Cerebellar cortex (tissue), 1 donor: Measurements from ENCODE around the gene HNRNPA2B1.

Experiments used
- DNase-seq: peaks from one replicate; pipeline ENCODE4 v3.0.0-alpha.2; 2015; ENCODE audit warnings: low spot score

Gene HNRNPA2B1

DNA sequence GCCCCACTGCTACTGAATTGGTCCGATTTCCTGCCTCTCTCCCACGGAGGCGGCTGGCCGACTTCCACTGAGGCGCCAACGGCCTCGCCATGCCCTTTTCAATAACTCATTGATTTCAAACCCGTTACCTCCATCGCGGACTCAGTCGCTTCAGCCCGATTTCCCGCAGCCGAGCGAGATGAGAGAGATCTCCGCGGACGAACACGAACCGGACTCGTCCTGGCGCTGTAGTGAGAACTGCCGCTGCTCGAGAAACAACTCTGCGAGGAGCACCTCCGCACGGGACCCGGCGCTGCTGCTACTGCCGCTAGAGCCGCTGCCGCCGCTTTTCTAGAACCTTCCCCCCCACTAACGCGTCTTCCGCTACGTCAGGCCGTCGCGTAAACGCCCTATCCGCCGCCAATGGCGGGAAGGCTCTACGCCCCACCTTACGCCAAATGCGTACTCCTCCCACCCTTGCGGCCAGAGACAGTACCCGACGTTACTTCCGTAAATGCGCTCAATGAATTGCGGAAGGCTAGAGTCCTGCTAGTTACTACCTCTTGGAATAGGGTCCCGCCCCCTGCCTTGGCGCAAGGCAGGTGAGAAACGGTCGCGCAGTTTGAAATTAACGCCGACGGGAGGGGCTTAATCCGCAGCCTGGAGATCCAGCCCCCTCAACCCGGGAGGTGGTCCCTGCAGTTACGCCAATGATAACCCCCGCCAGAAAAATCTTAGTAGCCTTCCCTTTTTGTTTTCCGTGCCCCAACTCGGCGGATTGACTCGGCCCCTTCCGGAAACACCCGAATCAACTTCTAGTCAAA, at the start of gene HNRNPA2B1:
Gene HNRNPA2B1, minus strand, starts transcription at position 303 of the 803 bp plus-strand sequence. Its CDS starts 169 bp downstream, at position 134.
- peak; percentile 99 for DNase-seq

DNA sequence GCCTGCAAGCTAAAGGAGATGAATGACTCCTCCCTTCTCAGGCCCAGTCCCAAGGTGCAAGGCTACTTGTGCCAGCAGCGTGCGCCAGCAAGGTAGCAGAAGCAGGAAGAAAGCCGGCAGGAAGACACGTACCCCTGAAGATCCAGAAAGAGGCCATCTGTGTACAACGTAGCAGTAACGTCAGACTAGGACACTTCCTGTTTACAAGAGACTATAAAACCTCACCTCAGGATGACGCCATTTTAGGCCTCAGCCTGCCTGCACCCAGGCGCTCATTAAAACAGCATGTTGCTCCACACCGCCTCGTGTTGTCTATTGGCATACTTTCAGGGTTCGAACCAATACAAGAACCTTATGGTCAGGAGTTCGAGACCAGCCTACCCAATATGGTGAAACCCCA, 49.7 kb upstream of the HNRNPA2B1 start:
- no peak for DNase-seq

DNA sequence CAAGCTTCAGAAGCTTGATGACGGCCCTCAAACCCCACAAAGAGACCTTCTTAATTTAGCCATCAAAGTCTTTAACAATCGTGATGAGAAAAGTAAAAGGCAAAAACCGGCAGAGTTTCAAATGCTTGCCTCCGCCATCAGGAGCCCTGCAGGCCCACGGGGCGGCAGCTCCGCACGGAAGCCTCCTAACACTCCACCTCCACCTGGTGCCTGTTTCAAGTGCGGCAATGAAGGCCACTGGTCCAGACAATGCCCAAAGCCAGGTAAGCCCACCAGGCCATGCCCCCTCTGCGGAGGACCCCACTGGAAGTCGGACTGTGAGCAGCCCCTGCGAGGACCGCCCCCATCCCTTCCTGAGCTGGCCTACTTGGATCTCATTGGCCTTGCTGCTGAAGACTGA, 44.6 kb upstream of the HNRNPA2B1 start:
- DNase-seq: no peak

DNA sequence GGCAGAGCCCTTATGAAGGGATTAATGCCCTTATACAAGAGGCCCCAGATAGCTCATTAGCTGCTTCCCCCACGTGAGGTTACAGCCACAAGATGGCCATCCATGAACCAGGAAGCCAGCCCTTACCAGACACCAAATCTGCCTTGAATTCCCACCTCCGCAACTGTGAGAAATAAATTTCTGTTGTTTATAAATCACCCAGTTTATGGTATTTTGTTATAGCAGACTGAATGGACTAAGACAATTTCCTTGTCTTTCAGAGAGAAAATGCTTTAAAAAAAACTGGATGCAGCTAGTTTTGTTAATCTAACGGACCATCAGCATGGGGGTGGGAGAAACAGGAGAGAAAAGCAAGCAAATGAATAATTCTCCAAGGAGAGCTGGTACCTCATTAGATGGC, 37.5 kb upstream of the HNRNPA2B1 start:
- DNase-seq: no peak

DNA sequence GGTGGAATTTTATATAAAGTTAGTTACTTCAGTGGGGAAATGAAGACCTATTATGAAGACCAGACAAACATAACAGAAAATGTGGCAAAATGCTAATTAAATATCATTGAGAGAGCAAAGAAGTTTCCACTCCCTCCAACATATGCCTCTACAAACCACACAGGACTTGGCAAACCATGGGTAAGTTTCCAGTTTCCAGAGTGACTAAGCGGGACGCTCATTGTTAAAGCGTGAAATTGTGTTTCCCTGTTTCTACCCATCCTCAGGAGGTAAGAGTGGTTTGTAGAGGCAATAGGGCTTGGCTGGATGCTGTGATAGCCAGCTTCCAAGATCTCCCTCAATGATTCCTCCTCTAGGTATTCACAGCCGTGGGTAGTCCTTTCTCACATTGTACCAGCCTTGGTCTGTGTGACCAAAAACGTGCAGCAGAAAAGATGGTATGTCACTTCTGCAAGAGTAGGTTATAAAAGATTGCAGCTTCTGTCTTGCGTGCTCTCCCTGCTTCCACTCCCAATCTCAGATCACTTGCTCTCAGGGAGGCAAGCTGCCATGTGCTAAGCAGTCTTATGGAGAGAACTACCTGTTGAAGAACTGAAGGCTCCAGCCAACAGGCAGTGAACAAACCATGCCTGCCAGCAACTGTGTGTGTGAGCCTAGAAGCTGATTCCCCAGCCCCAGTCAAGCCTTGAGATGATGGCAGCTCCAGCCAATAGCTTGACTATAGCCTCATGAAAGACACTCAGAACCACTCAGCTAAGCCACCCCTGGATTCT, 36.7 kb upstream of the HNRNPA2B1 start:
- no peak for DNase-seq

DNA sequence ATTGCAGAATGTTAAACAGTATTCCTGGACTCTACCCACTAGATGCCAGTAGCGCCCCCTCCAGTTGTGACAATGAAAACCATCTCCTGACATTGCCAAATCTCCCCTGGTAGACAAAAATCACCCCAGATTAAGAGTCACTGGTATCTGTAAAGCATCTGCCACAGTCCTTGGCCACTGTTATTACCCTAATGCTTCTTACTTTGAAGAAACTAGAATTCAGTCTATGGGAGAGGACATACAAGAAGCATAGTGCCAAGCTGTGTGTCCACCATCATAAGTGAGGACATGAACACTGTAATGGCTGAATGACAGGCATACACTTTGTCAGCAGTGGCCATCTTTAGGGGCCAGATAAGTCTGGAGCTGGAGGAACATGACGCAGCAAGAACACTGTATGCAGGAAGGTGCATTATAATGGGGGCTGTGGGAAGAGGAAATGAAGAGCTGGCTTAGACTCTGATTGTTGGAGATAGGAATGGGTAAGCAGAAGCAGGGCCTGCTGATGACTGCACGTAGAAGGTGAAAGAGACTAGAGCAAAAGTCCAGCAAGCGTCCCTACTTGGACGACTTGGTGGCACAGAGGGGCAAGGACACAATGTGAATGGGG, 33.5 kb upstream of the HNRNPA2B1 start:
- no peak for DNase-seq

DNA sequence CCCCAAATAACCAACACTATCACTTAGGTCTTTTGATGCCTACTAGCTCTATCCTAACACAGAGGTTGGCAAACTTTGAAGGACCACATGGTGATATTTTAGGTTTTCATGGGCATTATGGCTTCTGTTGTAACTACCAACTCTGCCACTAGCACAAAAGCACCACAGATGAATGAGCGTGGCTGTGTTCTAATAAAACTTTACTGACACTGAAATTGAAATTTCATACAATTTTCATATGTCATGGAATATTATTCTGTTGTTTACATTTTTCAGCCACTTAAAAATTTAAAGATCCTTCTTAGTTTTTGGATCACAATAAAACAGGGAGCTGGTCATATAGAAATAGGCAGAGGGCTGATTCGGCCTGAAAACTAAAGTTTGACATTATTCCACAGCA, 27.4 kb upstream of the HNRNPA2B1 start:
- DNase-seq: no peak

DNA sequence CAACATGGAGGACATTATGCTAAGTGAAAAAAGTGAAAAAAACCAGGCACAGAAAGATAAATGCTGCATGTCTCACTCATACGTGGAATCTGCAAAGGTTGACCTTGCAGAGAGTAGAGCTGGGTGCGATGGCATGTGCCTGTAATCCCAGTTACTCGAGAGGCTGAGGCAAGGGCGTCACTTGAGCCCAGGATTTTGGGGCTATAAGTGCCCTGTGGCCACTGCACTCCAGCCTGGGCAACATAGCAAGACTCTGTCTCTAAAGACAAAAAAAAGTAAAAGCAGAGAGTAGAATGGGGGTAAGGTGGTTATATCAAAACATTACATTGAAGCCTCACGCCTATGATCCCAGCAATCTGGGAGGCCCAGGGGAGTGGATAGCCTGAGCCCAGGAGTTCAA, 23.8 kb upstream of the HNRNPA2B1 start:
- no peak for DNase-seq

DNA sequence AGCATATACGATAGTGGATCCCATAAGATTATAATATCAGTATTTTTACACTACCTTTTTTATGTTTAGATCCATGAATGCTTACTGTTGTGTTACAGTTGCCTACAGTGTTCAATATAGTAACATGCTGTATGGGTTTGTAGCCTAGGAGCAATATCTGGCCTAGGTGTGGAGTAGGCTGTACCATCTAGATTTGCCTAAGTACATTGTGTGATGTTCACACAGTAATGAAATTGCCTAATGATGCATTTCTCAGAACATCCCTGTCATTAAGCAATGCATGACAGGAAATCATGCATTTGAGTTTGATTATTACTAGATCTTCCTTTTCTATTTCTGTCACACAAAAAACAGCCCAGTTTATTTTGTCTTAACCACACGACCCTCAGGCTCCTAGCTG, 15.5 kb upstream of the HNRNPA2B1 start:
- DNase-seq: no peak

DNA sequence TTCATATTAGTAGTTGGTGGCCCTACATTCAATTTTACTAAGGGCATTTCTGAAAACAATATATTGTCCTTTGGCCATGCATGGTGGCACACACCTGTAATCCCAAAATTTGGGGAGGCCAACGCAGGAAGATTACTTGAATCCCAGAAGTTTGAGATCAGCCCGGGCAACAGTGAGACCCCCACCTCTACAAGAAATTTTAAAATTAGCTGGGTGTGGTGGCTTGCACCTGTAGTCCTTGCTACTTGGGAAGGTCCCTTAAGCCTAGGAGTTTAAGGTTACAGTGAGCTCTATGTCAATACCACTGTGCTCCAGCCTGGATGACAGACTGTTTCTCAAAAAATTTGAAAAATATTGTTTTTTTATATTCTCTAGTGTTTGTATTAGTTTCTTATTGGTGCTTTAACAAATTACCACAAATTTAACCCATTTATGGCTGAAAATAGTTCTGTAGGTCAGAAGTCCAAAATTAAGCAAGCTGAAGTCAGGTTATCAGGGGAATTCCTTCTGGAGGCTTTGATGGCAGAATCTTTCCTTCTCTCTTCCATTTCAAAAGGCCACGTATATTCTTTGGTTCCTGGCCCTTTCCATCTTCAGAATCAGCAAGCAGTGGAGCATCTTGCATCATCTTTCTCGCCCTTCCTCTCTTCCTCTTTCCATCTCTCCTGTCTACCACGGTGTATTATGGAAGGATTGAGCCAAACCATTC, 13.4 kb upstream of the HNRNPA2B1 start:
- DNase-seq: no peak

DNA sequence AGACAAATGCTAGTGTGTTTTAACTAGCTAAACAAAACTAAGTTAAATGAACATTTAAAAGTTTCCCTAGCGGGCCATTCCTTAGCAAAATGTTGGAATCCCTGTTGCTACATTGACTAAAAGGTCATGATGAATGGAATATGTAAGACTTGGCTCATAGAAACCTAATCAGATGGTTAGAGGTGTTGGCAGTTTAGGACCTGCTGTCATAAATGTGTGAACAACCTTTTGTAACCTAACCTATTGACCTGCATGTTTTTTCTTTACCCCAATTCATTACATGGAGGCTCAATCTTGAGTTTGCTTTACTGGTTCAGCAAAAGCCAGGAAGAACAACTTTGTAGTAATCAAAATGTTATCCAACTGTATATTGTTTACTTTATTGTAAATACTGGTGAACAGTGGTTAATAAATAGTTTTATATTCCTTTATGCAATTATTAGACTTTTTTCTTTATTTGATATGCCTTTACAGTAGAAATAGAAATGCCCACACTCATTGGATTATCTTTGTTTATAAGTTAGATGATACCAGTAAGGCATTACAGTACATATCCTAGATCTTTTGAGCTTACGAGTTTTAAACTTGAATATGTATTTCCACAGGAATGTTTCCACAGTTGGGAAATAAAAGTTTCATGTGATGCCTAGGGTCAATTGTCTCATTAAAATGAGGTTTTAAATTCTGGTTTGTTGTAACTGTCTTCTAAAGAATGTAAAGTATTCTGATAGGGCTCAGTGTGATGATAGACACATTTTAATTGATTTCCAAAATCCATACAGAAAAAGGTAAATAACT, 12.6 kb upstream of the HNRNPA2B1 start:
- no peak for DNase-seq

DNA sequence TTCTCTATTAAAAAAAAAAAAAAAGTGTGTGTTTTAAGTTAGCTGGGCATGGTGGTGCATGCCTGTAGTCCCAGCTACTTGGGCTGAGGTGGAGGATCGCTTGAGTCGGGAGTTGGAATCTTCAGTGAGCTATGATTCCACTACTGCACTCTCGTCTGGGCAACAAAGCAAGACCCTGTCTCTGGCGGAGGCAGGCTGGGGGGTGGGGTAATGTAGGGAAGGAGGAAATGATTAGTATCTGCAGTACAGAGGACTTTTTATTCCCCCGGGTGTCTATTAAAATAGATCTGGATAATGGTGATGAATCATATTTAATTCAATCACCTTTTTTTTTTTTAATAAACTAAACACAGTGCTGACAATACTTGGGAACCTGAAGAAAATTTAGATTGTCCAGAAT, 7.5 kb upstream of the HNRNPA2B1 start:
- DNase-seq: no peak

DNA sequence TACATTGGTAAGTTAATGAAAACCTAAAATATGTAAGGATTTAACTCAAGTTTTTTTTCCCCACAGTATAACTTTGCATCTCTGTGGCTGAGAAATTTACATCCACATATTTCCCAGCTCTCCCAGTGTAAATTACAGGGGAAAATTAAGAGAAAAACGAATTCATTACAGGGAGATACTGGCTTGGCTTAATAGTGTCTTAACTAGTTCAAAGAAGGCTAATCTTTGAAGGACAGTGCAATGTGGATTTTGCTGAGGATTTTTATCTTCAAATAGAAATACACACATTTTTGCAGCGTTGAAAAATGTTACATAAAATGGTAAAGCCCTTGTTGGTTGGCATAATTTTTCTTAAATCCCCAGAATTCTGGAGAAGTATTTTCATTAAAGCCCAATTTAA, 2.5 kb upstream of the HNRNPA2B1 start:
- DNase-seq: no peak

DNA sequence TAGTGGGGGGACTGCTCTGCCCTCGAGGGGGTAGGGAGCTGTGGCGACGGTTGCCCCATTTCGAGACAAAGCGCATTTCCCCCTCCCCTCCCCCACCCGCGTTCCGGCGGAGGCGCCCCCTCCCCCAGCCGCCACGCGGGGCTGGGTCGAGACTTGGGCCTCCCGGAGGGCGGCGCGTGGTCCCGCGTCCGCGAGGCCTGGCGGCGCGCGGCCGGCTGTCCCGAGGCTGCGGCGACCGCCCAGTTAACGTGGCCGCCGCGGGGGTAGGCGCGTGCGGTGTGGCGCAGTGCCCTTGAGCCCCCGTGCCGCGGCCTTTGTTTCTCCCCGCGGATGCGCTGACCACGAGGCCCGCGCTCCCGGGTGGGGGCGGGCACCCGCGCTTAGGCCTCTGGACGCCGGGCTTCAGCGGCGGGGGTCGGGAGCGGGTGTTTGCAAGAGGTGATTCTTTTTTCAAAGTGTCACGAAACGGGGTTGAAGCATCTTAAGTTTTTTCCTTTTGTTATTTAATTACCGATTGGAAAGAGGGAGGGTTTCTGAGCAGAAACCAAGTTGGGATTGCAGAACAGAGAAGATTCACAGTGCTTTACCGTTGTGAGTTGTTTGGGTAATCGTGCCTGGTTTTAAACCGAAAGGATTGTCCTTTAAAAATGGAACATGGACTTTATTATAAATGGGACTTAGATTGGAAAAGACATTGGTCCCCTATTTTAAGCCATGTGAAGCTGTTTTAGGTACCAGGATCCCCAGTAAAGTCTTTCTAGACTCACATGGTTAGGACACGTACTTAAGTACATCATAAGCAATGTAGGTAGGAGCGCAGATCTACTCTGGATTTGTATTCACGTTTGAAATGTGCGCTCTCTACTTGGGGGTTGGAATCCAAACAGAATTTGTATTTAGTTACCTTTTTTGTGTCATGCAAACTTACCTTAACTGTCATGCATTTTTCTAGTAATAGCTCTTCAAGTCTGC, 1.8 kb upstream of the HNRNPA2B1 start:
- DNase-seq: peak; percentile 68

DNA sequence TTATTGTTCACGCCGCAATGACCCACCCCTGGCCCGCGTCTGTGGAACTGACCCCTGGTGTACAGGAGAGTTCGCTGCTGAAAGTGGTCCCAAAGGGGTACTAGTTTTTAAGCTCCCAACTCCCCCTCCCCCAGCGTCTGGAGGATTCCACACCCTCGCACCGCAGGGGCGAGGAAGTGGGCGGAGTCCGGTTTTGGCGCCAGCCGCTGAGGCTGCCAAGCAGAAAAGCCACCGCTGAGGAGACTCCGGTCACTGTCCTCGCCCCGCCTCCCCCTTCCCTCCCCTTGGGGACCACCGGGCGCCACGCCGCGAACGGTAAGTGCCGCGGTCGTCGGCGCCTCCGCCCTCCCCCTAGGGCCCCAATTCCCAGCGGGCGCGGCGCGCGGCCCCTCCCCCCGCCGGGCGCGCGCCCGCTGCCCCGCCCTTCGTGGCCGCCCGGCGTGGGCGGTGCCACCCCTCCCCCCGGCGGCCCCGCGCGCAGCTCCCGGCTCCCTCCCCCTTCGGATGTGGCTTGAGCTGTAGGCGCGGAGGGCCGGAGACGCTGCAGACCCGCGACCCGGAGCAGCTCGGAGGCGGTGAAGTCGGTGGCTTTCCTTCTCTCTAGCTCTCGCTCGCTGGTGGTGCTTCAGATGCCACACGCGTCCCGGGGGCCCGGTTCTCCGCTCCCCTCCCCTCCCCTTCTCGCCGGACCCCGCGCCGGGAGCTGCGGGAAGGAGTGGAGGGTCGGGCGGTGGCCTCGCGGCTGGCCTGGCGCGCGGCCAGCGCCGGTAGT, 887 bp upstream of the HNRNPA2B1 start, which contains the start of gene CBX3:
Gene CBX3, plus strand, starts transcription at position 499 of the 772 bp plus-strand sequence. CDS start 1,254 bp downstream, outside the sequence.
- no peak for DNase-seq

DNA sequence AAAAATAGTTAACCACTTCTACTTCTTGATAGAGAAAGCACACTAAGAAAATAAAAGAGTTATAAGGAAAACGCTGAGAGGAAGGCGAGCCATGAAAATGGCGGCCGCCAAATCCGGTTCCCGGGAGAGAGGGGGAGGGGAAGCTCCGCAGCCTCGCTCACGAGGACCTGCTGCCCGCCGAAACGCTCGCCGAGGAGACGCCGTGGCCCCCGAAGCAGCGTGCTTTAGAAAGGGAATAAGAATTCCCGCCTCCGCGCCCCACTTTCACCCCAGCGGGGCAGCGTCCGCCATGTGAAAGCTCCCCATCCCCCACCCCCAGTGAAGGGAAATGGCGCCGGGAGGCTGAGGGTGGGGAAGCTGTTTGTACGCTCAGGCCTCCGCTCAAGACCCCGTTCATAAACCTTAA, 505 bp downstream of the HNRNPA2B1 start:
- peak; percentile 64 for DNase-seq

DNA sequence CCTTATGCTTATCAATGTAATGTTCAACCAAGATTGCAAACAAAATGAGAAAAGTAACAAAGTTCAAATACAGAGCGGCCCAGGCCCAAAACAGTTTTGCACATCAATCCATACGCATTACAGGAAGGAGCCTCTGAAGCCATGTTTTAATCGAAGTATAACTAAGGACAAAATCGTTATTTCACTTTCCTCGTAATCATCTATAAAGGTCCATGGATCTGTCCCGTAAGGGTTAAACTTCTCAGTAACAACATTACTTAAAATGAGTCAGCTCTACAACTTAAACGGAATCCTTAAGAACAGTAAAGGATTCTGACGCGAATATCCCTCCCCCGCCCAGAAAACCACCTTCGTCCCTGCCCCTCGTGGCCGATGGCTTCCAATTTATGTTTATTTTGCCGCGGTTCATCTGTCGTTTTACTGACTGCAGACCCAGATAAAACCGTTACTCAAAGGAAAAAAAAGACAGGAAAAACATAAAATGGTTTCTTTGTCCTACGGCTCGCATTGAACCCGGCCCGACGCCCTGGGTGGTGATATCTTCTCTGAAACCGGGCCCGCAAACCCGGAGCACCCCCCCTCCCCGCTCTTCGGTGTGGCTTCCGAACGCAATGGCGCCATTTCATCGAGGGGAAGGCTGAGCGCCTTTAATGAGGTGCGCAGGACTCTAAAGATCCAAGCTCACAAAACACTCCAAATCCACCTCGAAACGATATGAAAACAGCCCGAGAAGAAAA, 1.1 kb downstream of the HNRNPA2B1 start:
- peak; percentile 74 for DNase-seq

DNA sequence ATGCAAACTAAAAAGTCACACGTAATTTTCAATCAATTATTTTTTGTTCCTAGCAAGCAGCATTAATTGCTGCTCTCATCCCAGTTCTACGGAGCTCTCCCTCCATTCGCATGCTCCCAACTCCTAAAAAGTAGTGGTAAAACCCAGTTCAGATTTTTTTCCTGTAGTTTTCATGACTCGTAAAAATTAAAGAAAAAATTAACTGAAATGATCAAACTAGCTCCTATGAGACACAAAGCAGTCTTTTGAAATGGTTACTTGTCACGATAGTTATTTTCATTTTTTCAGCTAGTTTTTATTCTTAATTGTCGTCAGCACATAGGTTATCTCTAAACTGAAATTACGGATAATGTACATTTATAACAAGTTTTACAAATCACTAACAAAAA, 1.8 kb downstream of the HNRNPA2B1 start:
- no peak for DNase-seq
